Type B pancreatic cell (in vitro differentiated cells): Measurements from ENCODE around the gene FAM184B. TPM values are rescaled to one million over a fixed set of nuclear protein-coding genes. Genes with fewer than 3 reads are reported as not detected.

Experiments
- DNase-seq: peaks from one replicate; pipeline ENCODE4 v3.0.0; 2021; ENCODE audit warnings: mixed read lengths; ENCODE audit not compliant: unreplicated experiment; ENCODE audit errors: extremely low spot score
- H3K27ac Mint-ChIP-seq: 2 replicates; pipeline ENCODE4 v1.8.0; 2021; ENCODE audit warnings: mild to moderate bottlenecking, mixed read lengths
- H3K27me3 Mint-ChIP-seq: 2 replicates; pipeline ENCODE4 v1.8.0; 2021; ENCODE audit warnings: mixed read lengths
- H3K36me3 Mint-ChIP-seq: 2 replicates; pipeline ENCODE4 v1.8.0; 2021; ENCODE audit warnings: mixed read lengths
- H3K4me1 Mint-ChIP-seq: one replicate; pipeline ENCODE4 v1.8.0; 2021; ENCODE audit warnings: mixed read lengths; ENCODE audit not compliant: unreplicated experiment
- H3K4me3 Mint-ChIP-seq: 2 replicates; pipeline ENCODE4 v1.8.0; 2021; ENCODE audit warnings: mild to moderate bottlenecking, mixed read lengths
- H3K9me3 Mint-ChIP-seq: 2 replicates; pipeline ENCODE4 v1.8.0; 2021; ENCODE audit warnings: mixed read lengths
- CTCF ChIP-seq: fragments of 200-600 bp; sonication (generic); conservative IDR thresholded peaks from 2 replicates; pipeline ENCODE4 v1.5.0; 2021; ENCODE audit warnings: antibody characterized with exemption, mild to moderate bottlenecking
- total RNA-seq: library from RNA; stranded (reverse); gene quantifications from 2 replicates; pipeline ENCODE4 v1.2.1, GENCODE V29; 2021; ENCODE audit warnings: low replicate concordance

The FAM184B gene
- total RNA-seq, 1 donor from 2014 or later = 0.12 TPM

GRCh38 chr4:17657090-17657489 is 124.3 kb downstream of the FAM184B start:
- no peaks in the 10 kb centered on the region for H3K9me3 Mint-ChIP-seq

GRCh38 chr4:17654701-17655100 is 126.7 kb downstream of the FAM184B start:
- Mint-ChIP-seq H3K27me3 (peaks cover 2% of the 10 kb centered on the region), H3K36me3 (no peaks in the 10 kb centered on the region), H3K9me3 (no peaks in the 10 kb centered on the region), H3K4me3 (no peak overlapping the region), H3K4me1 (no peaks in the 10 kb centered on the region), H3K27ac (no peak overlapping the region)
- no peak for DNase-seq
- TF ChIP-seq CTCF = no peak

More at GRCh38 chr4:17657090-17657489, 124.3 kb downstream of the FAM184B start:
- no peaks in the 10 kb centered on the region for H3K4me1 Mint-ChIP-seq
- H3K4me3 Mint-ChIP-seq = no peak overlapping the region
- no peak overlapping the region for H3K27ac Mint-ChIP-seq
- peaks cover 2% of the 10 kb centered on the region for H3K27me3 Mint-ChIP-seq
- DNase-seq = no peak
- no peaks in the 10 kb centered on the region for H3K36me3 Mint-ChIP-seq
- TF ChIP-seq CTCF = no peak

- H3K4me1 Mint-ChIP-seq = no peaks in the 10 kb centered on the region
- H3K36me3 Mint-ChIP-seq = no peaks in the 10 kb centered on the region
- no peak overlapping the region for H3K27ac Mint-ChIP-seq
- H3K9me3 Mint-ChIP-seq = no peaks in the 10 kb centered on the region
- DNase-seq = no peak
- TF ChIP-seq CTCF = no peak
- no peak overlapping the region for H3K4me3 Mint-ChIP-seq
- H3K27me3 Mint-ChIP-seq = no peaks in the 10 kb centered on the region
Observed at GRCh38 chr4:17650406-17650805, 131.0 kb downstream of the FAM184B start.

- H3K27ac Mint-ChIP-seq = no peak overlapping the region
- TF ChIP-seq CTCF = no peak
- no peak for DNase-seq
- peaks cover 6% of the 10 kb centered on the region for H3K9me3 Mint-ChIP-seq
- no peaks in the 10 kb centered on the region for H3K4me1 Mint-ChIP-seq
- peaks cover 3% of the 10 kb centered on the region for H3K36me3 Mint-ChIP-seq
- H3K27me3 Mint-ChIP-seq = no peaks in the 10 kb centered on the region
- H3K4me3 Mint-ChIP-seq = no peak overlapping the region
Observed at GRCh38 chr4:17647927-17648326, 133.5 kb downstream of the FAM184B start.

GRCh38 chr4:17647176-17647806 is 134.1 kb downstream of the FAM184B start:
- TF ChIP-seq CTCF = no peak
- no peak overlapping the region for H3K4me3 Mint-ChIP-seq
- no peak for DNase-seq
- H3K27me3 Mint-ChIP-seq = no peaks in the 10 kb centered on the region
- H3K4me1 Mint-ChIP-seq = no peaks in the 10 kb centered on the region
- peaks cover 11% of the 10 kb centered on the region for H3K9me3 Mint-ChIP-seq
- H3K27ac Mint-ChIP-seq = no peak overlapping the region
- H3K36me3 Mint-ChIP-seq = peaks cover 8% of the 10 kb centered on the region

GRCh38 chr4:17646693-17647092 is 134.7 kb downstream of the FAM184B start:
- Mint-ChIP-seq H3K27me3 (no peaks in the 10 kb centered on the region), H3K4me1 (no peaks in the 10 kb centered on the region), H3K4me3 (no peak overlapping the region), H3K27ac (no peak overlapping the region), H3K9me3 (peaks cover 11% of the 10 kb centered on the region), H3K36me3 (peaks cover 8% of the 10 kb centered on the region)
- no peak for DNase-seq
- no peak for TF ChIP-seq CTCF
